Stimulated activated CD4-positive, alpha-beta T cell treated with anti-CD3 and anti-CD28 coated beads, Interleukin-15, amount 100 ng/mL, for 1 hour (primary cell): ENCODE measurements around the gene LRRC25.

Experiments
- DNase-seq, 2 donors: peaks; one replicate each; pipeline ENCODE4 v3.0.0-alpha.2; 2020; ENCODE audit warnings: low read depth in 1 of 2, low spot score in 1 of 2

The LRRC25 gene

DNA sequence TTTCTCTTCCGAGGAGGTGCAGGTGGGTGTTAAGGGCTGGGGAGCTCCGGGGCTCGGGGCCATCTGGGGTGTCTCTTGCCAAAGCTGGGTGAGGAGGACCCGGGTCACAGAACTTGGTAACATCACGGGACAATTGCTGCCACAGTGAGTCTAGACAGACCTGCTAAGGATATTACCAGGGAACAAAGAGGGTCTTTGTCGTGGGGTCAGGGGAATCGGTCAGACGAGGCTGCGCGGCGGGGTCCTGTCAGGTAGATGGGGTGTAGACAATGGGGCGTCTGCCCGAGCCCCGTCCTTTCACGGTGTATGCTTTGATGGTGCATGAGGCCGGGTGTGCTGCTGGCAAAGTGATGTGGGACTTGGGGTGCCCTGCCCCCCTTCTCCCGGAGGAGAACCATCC, 49.3 kb downstream of the LRRC25 start:
- DNase-seq = no peak

DNA sequence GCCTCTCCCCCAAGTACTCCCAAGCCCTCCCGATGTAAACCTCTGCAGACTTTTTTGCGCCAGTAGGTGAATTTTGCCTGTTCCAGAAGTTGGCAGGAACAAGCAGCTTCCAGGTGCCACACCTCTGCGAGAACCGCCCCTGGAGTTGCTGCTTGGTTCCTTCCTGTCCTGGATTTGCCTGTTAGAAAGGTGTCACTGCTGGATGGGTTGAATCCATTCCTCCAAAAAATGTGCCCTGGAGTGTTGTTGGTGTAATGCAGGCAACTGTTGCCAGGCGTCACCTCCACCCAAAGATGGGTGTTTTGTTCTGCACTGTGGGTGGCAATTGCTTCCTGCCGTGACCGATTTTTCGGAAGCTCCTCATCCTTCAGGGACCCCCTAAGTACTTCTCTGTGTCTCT, 51.3 kb downstream of the LRRC25 start:
- no peak for DNase-seq

DNA sequence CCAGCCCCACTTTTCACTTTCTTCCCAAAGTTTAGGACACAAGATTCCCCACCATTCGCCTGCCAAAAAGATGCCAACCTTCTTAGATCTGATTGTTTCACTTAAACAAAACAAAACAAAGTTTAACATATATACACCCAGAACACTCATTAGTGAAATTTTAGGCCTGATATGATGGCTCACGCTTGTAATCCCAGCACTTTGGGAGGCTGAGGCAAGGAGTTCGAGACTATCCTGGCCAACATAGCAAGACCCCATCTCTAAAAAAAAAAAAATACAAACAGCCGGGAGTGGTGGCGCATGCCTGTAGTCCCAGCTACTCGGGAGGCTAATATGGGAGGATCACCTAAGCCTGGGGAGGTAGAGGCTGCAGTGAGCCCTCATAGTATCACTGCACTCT, 52.1 kb downstream of the LRRC25 start:
- no peak for DNase-seq

DNA sequence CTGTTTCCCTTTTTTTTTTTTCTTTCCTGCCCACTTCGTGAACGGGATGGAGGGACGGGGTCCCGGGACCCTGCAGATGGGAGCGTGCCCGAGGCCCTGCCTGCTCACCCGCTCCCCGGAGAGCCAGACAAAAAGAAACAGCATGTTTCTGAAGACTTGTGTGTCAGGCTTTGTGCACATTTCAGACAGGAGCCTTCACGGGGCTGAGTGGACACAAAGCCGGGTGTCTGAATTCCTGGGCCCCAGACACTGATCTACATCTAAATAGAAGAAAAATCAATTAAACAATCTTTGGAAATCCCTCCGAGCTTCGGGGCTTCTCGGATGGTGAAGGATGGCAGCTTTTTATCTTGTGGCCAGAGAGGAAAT, 52.9 kb downstream of the LRRC25 start:
- DNase-seq = no peak

DNA sequence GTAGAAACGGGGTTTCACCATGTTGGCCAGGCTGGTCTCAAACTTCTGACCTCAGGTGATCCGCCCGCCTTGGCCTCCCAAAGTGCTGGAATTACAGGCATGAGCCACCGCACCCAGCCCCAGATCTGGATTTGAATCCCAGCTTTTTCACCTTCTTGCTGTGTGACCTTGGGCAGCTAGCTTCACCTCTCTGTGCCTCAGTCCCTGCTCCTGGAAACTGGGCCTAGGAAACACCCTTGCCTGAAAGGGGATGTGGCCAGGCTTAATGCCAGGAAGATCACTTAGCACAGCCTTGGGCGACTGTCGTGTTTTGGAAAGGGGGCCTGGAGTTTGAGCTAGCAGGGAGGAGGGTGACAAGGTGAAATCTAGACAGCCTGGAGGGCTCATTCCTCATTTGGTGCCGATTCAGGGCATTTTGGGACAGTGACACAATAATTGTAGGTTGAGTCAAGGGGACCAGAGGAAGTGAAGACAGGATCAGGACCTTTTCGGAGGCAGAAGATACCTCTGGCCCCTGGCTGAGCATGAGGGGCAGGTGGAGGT, 55.3 kb downstream of the LRRC25 start:
- DNase-seq = no peak
